ENCODE results near the gene CNIH3.

DNA sequence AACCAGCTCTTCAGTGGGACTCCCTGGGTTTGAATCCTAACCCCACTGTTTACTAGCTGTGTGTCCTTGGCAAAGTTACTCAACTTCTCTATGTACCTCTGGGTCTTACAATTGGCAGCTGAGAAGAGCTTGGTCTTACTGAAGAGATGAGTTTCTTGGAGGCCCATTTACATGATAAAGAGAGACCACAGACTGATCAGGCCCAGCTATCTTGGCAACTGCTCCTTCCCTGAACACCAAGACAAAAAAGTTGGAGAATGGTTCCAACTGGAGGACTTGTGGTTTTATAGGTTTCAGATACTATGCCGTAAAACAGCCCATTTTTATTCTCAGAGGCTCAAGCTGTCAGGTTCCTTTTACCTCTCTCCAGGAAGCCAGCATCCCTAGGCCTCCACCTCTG is 24.8 kb upstream of the CNIH3 start:
- TF ChIP-seq EZH2 (IDR thresholded peaks at IDR 0.05) (no peak), POLR2A (IDR thresholded peaks at IDR 0.05; ENCODE audit: borderline replicate concordance, extremely low read depth, insufficient read depth, insufficient read length) (no peak), SRF (IDR thresholded peaks at IDR 0.05; ENCODE audit: low read depth) (no peak), JUND (IDR thresholded peaks at IDR 0.05) (no peak), POLR2AphosphoS5 (IDR thresholded peaks at IDR 0.05; ENCODE audit: low read depth, low read length) (no peak)

Data from HCT116 (cell line).